Transverse colon (tissue), 4 donors: ENCODE measurements around the gene IL16. TPM values are rescaled to one million over a fixed set of nuclear protein-coding genes. Genes with fewer than 3 reads are reported as not detected.
A peak's percentile ranks its signal among the peaks of the same experiment; 100 is the strongest.

Source experiments
- DNase-seq: peaks from one replicate; pipeline ENCODE4 v3.0.0-alpha.2; 2019
- H3K27ac ChIP-seq, 4 donors: fragments of 200-600 bp; sonication (generic); 2 replicates each; pipeline ENCODE4 v1.5.1; 2016 to 2018; ENCODE audit warnings: inconsistent platforms in 4 of 4
- H3K27me3 ChIP-seq: fragments of 200-600 bp; sonication (generic); 2 replicates; pipeline ENCODE4 v1.5.1; 2017; ENCODE audit warnings: inconsistent platforms
- H3K36me3 ChIP-seq, 4 donors: fragments of 200-600 bp; sonication (generic); 2 replicates each; pipeline ENCODE4 v1.5.1; 2017 to 2019; ENCODE audit warnings: inconsistent platforms in 4 of 4
- H3K4me1 ChIP-seq, 4 donors: fragments of 200-600 bp; sonication (generic); 2 replicates each; pipeline ENCODE4 v1.5.1; 2017 to 2020; ENCODE audit warnings: inconsistent platforms in 4 of 4
- H3K4me3 ChIP-seq, 4 donors: fragments of 200-600 bp; sonication (generic); 1 replicate in 1 of 4; 2 replicates in 3 of 4; pipeline versions ENCODE4 v1.5.1 to v1.6.1; 2017 to 2019; ENCODE audit warnings: inconsistent platforms in 4 of 4
- H3K9me3 ChIP-seq, 2 donors: fragments of 200-600 bp; sonication (generic); 2 replicates each; pipeline ENCODE4 v1.5.1; 2017 to 2019; ENCODE audit warnings: inconsistent platforms in 2 of 2
- CTCF ChIP-seq, 5 experiments: fragments of 200-600 bp in 3 of 5; fragments of 450-650 bp in 2 of 5; sonication (generic) in 3 of 5; IDR thresholded peaks; 1 replicate in 2 of 5; 2 replicates in 3 of 5; pipeline ENCODE4 v1.5.1; 2016 to 2017; ENCODE audit warnings: antibody characterized with exemption in 5 of 5, inconsistent platforms in 3 of 5, mild to moderate bottlenecking in 2 of 5, moderate library complexity in 1 of 5
- EP300 ChIP-seq: sonication (generic); formaldehyde crosslinking; IDR thresholded peaks from one replicate; pipeline ENCODE4 v1.6.1; 2017; ENCODE audit warnings: antibody characterized with exemption, low read depth
- POLR2A ChIP-seq: fragments of 450-650 bp; IDR thresholded peaks from one replicate; pipeline ENCODE4 v1.6.1; 2016; ENCODE audit warnings: antibody characterized with exemption, mild to moderate bottlenecking, moderate library complexity
- POLR2AphosphoS5 ChIP-seq, 3 donors: sonication (generic); formaldehyde crosslinking; IDR thresholded peaks; one replicate each; pipeline ENCODE4 v1.6.1; 2016; ENCODE audit warnings: antibody characterized with exemption in 3 of 3
- WGBS, 2 donors: methylation state at CpG; one replicate each; pipeline ENCODE4 v1.1.5; 2018; ENCODE audit warnings: low coverage in 1 of 2; 5-methylcytosine and 5-hydroxymethylcytosine counted together
- in situ Hi-C, 4 donors: fragments of 200-750 bp; cut with MboI; loops; one replicate each; pipeline versions ENCODE4 v1.15.0 to v1.15.1; 2017; ENCODE audit warnings: low sequenced_read_pairs in 3 of 4, low pct_ligation_motif_present in 1 of 4, low pct_unique_long_range_greater_than_20kb in 1 of 4
- intact Hi-C: fragments of 100-400 bp; cut with DNase I; formaldehyde crosslinking; loops from one replicate; pipeline ENCODE4 v1.15.1; 2023; ENCODE audit warnings: low total_unique reads
- total RNA-seq, 4 donors: library from RNA; depleted of rRNA; stranded (reverse); fragments of >200 nt; gene quantifications; one replicate each; pipeline ENCODE4 v1.1.0, GENCODE V29; 2016

The IL16 gene
- total RNA-seq, 4 donors from 2014 or later = 5.2 to 40.0 (median 22.3) TPM

GRCh38 chr15:81254916-81255290 is 58.2 kb downstream of the IL16 start:
- DNase-seq = no peak
- no peak overlapping the region for H3K4me3 ChIP-seq
- no peaks in the 10 kb centered on the region for H3K36me3 ChIP-seq
- intact Hi-C loops (no loop called here), in situ Hi-C loops (loop anchor here in 3 of 4 donors (25.0 kb wide), 3 partner anchors 143 to 793 kb away; partner anchors contain the start of gene MESD (in 1 of the 3))
- WGBS, 2 donors = 67 to 85% methylated on average over 2 to 3 of the region's 3 CpGs
- no peaks in the 10 kb centered on the region for H3K4me1 ChIP-seq
- peaks cover 11% of the 10 kb centered on the region for H3K27me3 ChIP-seq
- H3K9me3 ChIP-seq = no peaks in the 10 kb centered on the region
- no peak overlapping the region for H3K27ac ChIP-seq
- no peak for TF ChIP-seq EP300
- no peak for TF ChIP-seq POLR2AphosphoS5 (IDR thresholded peaks at IDR 0.05)
- TF ChIP-seq POLR2A = no peak
- no peak for TF ChIP-seq CTCF (IDR thresholded peaks at IDR 0.05)

GRCh38 chr15:81255315-81255957 is 58.8 kb downstream of the IL16 start:
- in situ Hi-C loops (loop anchor here in 3 of 4 donors (25.0 kb wide), 3 partner anchors 143 to 793 kb away; partner anchors contain the start of gene MESD (in 1 of the 3)), intact Hi-C loops (no loop called here)
- TF ChIP-seq EP300 (no peak), POLR2A (no peak), CTCF (IDR thresholded peaks at IDR 0.05) (no peak)
- 50 to 68% methylated on average over 2 to 5 of the region's 5 CpGs for WGBS, 2 donors
- Histone ChIP-seq H3K36me3 (no peaks in the 10 kb centered on the region), H3K4me1 (no peaks in the 10 kb centered on the region), H3K27me3 (peaks cover 14% of the 10 kb centered on the region), H3K4me3 (no peak overlapping the region), H3K9me3 (no peaks in the 10 kb centered on the region), H3K27ac (no peak overlapping the region)
- no peak for DNase-seq

DNA sequence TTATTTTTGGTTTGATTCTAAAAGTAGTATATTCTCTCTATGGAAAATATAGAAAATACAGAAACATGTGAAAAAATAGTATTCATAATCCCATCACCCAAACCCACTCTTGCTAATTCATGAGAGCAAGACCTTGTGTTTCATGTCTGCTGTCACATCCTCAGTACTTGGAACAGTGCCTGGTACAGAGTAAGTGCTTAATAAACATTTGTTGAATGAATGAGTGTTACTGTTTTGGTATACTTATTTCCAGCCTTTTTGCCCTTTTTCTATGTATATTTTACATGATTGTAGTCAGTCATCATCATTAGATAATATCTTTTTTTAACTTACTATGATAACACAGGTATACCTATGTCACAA is 59.3 kb downstream of the IL16 start:
- Histone ChIP-seq H3K9me3 (no peaks in the 10 kb centered on the region), H3K4me3 (no peak overlapping the region), H3K27me3 (peaks cover 14% of the 10 kb centered on the region), H3K27ac (no peak overlapping the region), H3K4me1 (no peaks in the 10 kb centered on the region), H3K36me3 (no peaks in the 10 kb centered on the region)
- no peak for DNase-seq
- intact Hi-C loops = no loop called here
- TF ChIP-seq POLR2A (no peak), EP300 (no peak), CTCF (IDR thresholded peaks at IDR 0.05) (no peak), POLR2AphosphoS5 (IDR thresholded peaks at IDR 0.05) (no peak)
- in situ Hi-C loops = loop anchor here in 3 of 4 donors (25.0 kb wide), 3 partner anchors 144 to 794 kb away; partner anchors contain the start of gene MESD (in 1 of the 3)

DNA sequence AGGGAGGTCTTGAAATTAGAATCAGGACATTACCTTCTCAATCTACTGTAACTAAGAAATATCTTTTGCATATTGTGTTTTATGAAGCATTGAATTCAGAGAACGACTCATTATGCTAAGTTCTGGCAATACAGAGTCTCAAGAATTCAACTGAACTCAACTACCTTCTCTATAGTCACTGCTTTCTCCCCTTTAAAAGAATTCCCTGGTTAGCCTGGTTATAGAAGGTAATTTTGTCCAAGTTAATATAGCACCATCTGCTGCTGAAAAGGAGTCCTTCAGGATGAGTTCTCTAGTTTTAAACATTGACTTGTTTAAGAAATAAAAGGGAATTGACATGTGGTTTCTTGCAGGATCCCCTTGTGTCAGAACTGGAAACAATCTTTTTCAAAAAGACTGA is 60.2 kb downstream of the IL16 start:
- Histone ChIP-seq H3K4me3 (no peak overlapping the region), H3K4me1 (no peaks in the 10 kb centered on the region), H3K27ac (no peak overlapping the region), H3K36me3 (no peaks in the 10 kb centered on the region), H3K9me3 (no peaks in the 10 kb centered on the region), H3K27me3 (peaks cover 21% of the 10 kb centered on the region)
- TF ChIP-seq POLR2AphosphoS5 (IDR thresholded peaks at IDR 0.05) = no peak
- no peak for TF ChIP-seq EP300
- peak in 4 of 5 experiments; percentile 17 to 23 (median 18) for TF ChIP-seq CTCF (IDR thresholded peaks at IDR 0.05)
- no peak for TF ChIP-seq POLR2A
- no peak for DNase-seq
- 27 to 47% methylated on average over 1 of the region's 1 CpG for WGBS, 2 donors
- intact Hi-C loops = no loop called here
- in situ Hi-C loops = loop anchor here in 3 of 4 donors (25.0 kb wide), 3 partner anchors 145 to 795 kb away; partner anchors contain the start of gene MESD (in 1 of the 3)
